ENCODE data around the gene MREG. TPM values are rescaled to one million over a fixed set of nuclear protein-coding genes. Genes with fewer than 3 reads are reported as not detected.
"Not testable (repeated sequence)": the region's sequence is repeated elsewhere in the genome, so short reads cannot be mapped to it uniquely, and the experiment has no call there.

MREG gene
- total RNA-seq, 1 experiment from 2014 or later: 5.5 TPM

- no peak for DNase-seq (ENCODE audit: low spot score)
These were observed 8.6 kb upstream of the MREG start for GRCh38 chr2:216021768-216022565.

GRCh38 chr2:216018709-216019108 is 5.4 kb upstream of the MREG start:
- no peak for DNase-seq (ENCODE audit: low spot score)

GRCh38 chr2:216017365-216017764 is 4.0 kb upstream of the MREG start:
- DNase-seq (ENCODE audit: low spot score): peak; percentile 93

GRCh38 chr2:216016581-216016980 is 3.2 kb upstream of the MREG start:
- DNase-seq (ENCODE audit: low spot score): no peak

- peak; percentile 36 for DNase-seq (ENCODE audit: low spot score)
These were observed 2.5 kb upstream of the MREG start for GRCh38 chr2:216015722-216016464.

GRCh38 chr2:216014986-216015385 is 1.6 kb upstream of the MREG start:
- DNase-seq (ENCODE audit: low spot score): no peak

GRCh38 chr2:216014006-216014405 is 655 bp upstream of the MREG start:
- no peak for DNase-seq (ENCODE audit: low spot score)

- DNase-seq (ENCODE audit: low spot score): no peak
These were observed 596 bp downstream of the MREG start for GRCh38 chr2:216012830-216013079.

- peak; percentile 42 for DNase-seq (ENCODE audit: low spot score)
These were observed 1.1 kb downstream of the MREG start for GRCh38 chr2:216012133-216012829.

GRCh38 chr2:216009215-216009614 is 4.1 kb downstream of the MREG start:
- DNase-seq (ENCODE audit: low spot score): not testable (repeated sequence)

GRCh38 chr2:216008387-216008786 is 5.0 kb downstream of the MREG start:
- DNase-seq (ENCODE audit: low spot score): no peak

- peak; percentile 40 for DNase-seq (ENCODE audit: low spot score)
These were observed 7.1 kb downstream of the MREG start for GRCh38 chr2:216006164-216006663.

- DNase-seq (ENCODE audit: low spot score): no peak
These were observed 8.6 kb downstream of the MREG start for GRCh38 chr2:216004697-216005283.

- DNase-seq (ENCODE audit: low spot score): no peak
These were observed 9.3 kb downstream of the MREG start for GRCh38 chr2:216003876-216004696.

- DNase-seq (ENCODE audit: low spot score): no peak
These were observed 10.7 kb downstream of the MREG start for GRCh38 chr2:216002693-216003092.

GRCh38 chr2:216002101-216002678 is 11.2 kb downstream of the MREG start:
- DNase-seq (ENCODE audit: low spot score): no peak

GRCh38 chr2:216001216-216002100 is 11.9 kb downstream of the MREG start:
- no peak for DNase-seq (ENCODE audit: low spot score)

- no peak for DNase-seq (ENCODE audit: low spot score)
These were observed 14.7 kb downstream of the MREG start for GRCh38 chr2:215998636-215999035.

GRCh38 chr2:215997219-215997618 is 16.1 kb downstream of the MREG start:
- no peak for DNase-seq (ENCODE audit: low spot score)

- no peak for DNase-seq (ENCODE audit: low spot score)
These were observed 18.4 kb downstream of the MREG start for GRCh38 chr2:215994911-215995310.
